IPS-NIHi11 (cell line): ENCODE data around the gene HIVEP2.

Experiments used
- DNase-seq: peaks from one replicate; pipeline ENCODE4 v3.0.0; 2012; ENCODE audit warnings: mixed read lengths, low spot score

The HIVEP2 gene

GRCh38 chr6:142773859-142774648, 170.9 kb downstream of the HIVEP2 start:
- DNase-seq: no peak

GRCh38 chr6:142773324-142773723, 171.7 kb downstream of the HIVEP2 start:
- no peak for DNase-seq

GRCh38 chr6:142771162-142771561, 173.8 kb downstream of the HIVEP2 start:
- no peak for DNase-seq

- DNase-seq: no peak
Measured at GRCh38 chr6:142765306-142765705, 179.7 kb downstream of the HIVEP2 start.

- no peak for DNase-seq
Measured at GRCh38 chr6:142764311-142764710, 180.7 kb downstream of the HIVEP2 start.

- DNase-seq: no peak
Measured at GRCh38 chr6:142763205-142763604, 181.8 kb downstream of the HIVEP2 start.

- no peak for DNase-seq
Measured at GRCh38 chr6:142761756-142762155, 183.2 kb downstream of the HIVEP2 start.

GRCh38 chr6:142760152-142760551, 184.8 kb downstream of the HIVEP2 start:
- DNase-seq: no peak

GRCh38 chr6:142758629-142759025, 186.3 kb downstream of the HIVEP2 start:
- no peak for DNase-seq

- no peak for DNase-seq
Measured at GRCh38 chr6:142757852-142758628, 186.9 kb downstream of the HIVEP2 start.

- DNase-seq: peak; percentile 15
Measured at GRCh38 chr6:142756215-142756630, 188.8 kb downstream of the HIVEP2 start.

- DNase-seq: no peak
Measured at GRCh38 chr6:142753196-142753595, 191.8 kb downstream of the HIVEP2 start.

- DNase-seq: no peak
Measured at GRCh38 chr6:142752348-142752747, 192.6 kb downstream of the HIVEP2 start.

- no peak for DNase-seq
Measured at GRCh38 chr6:142751452-142751851, 193.5 kb downstream of the HIVEP2 start.

GRCh38 chr6:142750998-142751397, 194.0 kb downstream of the HIVEP2 start:
- no peak for DNase-seq

- no peak for DNase-seq
Measured at GRCh38 chr6:142749556-142749955, 195.4 kb downstream of the HIVEP2 start.

GRCh38 chr6:142746524-142746923, 198.5 kb downstream of the HIVEP2 start:
- peak; percentile 60 for DNase-seq

GRCh38 chr6:142744836-142745235, 200.1 kb downstream of the HIVEP2 start:
- DNase-seq: no peak

- no peak for DNase-seq
Measured at GRCh38 chr6:142740449-142740848, 204.5 kb downstream of the HIVEP2 start.

- DNase-seq: no peak
Measured at GRCh38 chr6:142738731-142739130, 206.2 kb downstream of the HIVEP2 start.

GRCh38 chr6:142738035-142738396, 207.0 kb downstream of the HIVEP2 start:
- no peak for DNase-seq

GRCh38 chr6:142737368-142738034, 207.5 kb downstream of the HIVEP2 start:
- DNase-seq: no peak

GRCh38 chr6:142735204-142735603, 209.8 kb downstream of the HIVEP2 start:
- DNase-seq: no peak
